Body of pancreas (tissue), 4 donors: ENCODE measurements around the gene TMEM107. TPM values are rescaled to one million over a fixed set of nuclear protein-coding genes. Genes with fewer than 3 reads are reported as not detected.
A peak's percentile ranks its signal among the peaks of the same experiment; 100 is the strongest.

Source experiments
- ATAC-seq: fragments of 150-250 bp; one replicate; pipeline ENCODE4 v1.9.1; 2016
- DNase-seq, 4 donors: peaks; one replicate each; pipeline ENCODE4 v3.0.0-alpha.2; 2019
- H3K27ac ChIP-seq, 4 donors: fragments of 200-600 bp; sonication (generic); 1 replicate in 3 of 4; 2 replicates in 1 of 4; pipeline versions ENCODE4 v1.5.1 to v1.6.1; 2016 to 2019; ENCODE audit warnings: mild to moderate bottlenecking in 1 of 4, mixed read lengths in 1 of 4, moderate library complexity in 1 of 4
- H3K27me3 ChIP-seq, 2 donors: fragments of 200-600 bp; sonication (generic); one replicate each; pipeline ENCODE4 v1.6.0; 2016; ENCODE audit warnings: mild to moderate bottlenecking in 1 of 2
- H3K36me3 ChIP-seq, 2 donors: fragments of 200-600 bp; sonication (generic); replicated peaks in 1 of 2; 2 replicates each; pipeline ENCODE4 v1.5.1; 2016; ENCODE audit warnings: low read depth in 2 of 2; ENCODE audit not compliant: insufficient read depth in 1 of 2
- H3K4me1 ChIP-seq: fragments of 200-600 bp; sonication (generic); one replicate; pipeline ENCODE4 v1.6.0; 2016
- H3K4me3 ChIP-seq, 2 donors: fragments of 200-600 bp; sonication (generic); 1 replicate in 1 of 2; 2 replicates in 1 of 2; pipeline ENCODE4 v1.5.1; 2016 to 2019
- H3K9me3 ChIP-seq, 3 donors: fragments of 200-600 bp; sonication (generic); 1 replicate in 2 of 3; 2 replicates in 1 of 3; pipeline ENCODE4 v1.5.1; 2016
- CTCF ChIP-seq, 7 experiments: fragments of 450-650 bp in 4 of 7; fragments of 200-600 bp in 3 of 7; sonication (generic) in 3 of 7; IDR thresholded peaks; one replicate each; pipeline ENCODE4 v1.5.1; 2016 to 2019; ENCODE audit warnings: antibody characterized with exemption in 7 of 7
- POLR2A ChIP-seq, 3 donors: fragments of 450-650 bp; IDR thresholded peaks; one replicate each; pipeline ENCODE4 v1.6.1; 2016; ENCODE audit warnings: antibody characterized with exemption in 3 of 3, mild to moderate bottlenecking in 2 of 3
- WGBS, 2 donors: methylation state at CpG; one replicate each; pipeline ENCODE4 v1.1.5; 2017; 5-methylcytosine and 5-hydroxymethylcytosine counted together
- intact Hi-C: fragments of 100-400 bp; cut with DNase I; formaldehyde crosslinking; loops from one replicate; pipeline ENCODE4 v1.15.1; 2023
- total RNA-seq, 2 donors: library from RNA; depleted of rRNA; stranded (reverse); fragments of >200 nt; gene quantifications; one replicate each; pipeline ENCODE4 v1.1.0, GENCODE V29; 2016

TMEM107 gene
- total RNA-seq, 2 donors from 2014 or later: 7.6 to 12.7 TPM

GRCh38 chr17:8188263-8188839 is 12.2 kb upstream of the TMEM107 start:
- TF ChIP-seq POLR2A (IDR thresholded peaks at IDR 0.05): no peak
- no peak for TF ChIP-seq CTCF (IDR thresholded peaks at IDR 0.05)
- peak in 2 of 4 donors; percentile 13 to 26 for DNase-seq
- Histone ChIP-seq H3K27ac (peak overlapping the region; percentile 87 to 96 (median 96)), H3K4me3 (no peak overlapping the region), H3K9me3 (no peaks in the 10 kb centered on the region), H3K27me3 (no peaks in the 10 kb centered on the region), H3K36me3 (no peaks in the 10 kb centered on the region), H3K4me1 (peaks cover 54% of the 10 kb centered on the region)
- intact Hi-C loops: no loop called here
- 21 to 23% methylated on average over 11 to 12 of the region's 12 CpGs for WGBS, 2 donors
- no peak for ATAC-seq

- H3K27me3 ChIP-seq: no peaks in the 10 kb centered on the region
- TF ChIP-seq CTCF (IDR thresholded peaks at IDR 0.05): peak in 2 of 7 experiments; percentile 12 to 20
- TF ChIP-seq POLR2A (IDR thresholded peaks at IDR 0.05): peak in 2 of 3 donors; percentile 62 to 77
- H3K4me3 ChIP-seq: no peak overlapping the region
- no peaks in the 10 kb centered on the region for H3K9me3 ChIP-seq
- DNase-seq (peak; percentile 95 to 96 (median 96)), ATAC-seq (peak; percentile 54)
- no peaks in the 10 kb centered on the region for H3K36me3 ChIP-seq
- 0 to 1% methylated on average over 25 of the region's 25 CpGs for WGBS, 2 donors
- peak overlapping the region; percentile 87 to 96 (median 96) for H3K27ac ChIP-seq
- peaks cover 51% of the 10 kb centered on the region for H3K4me1 ChIP-seq
- intact Hi-C loops: no loop called here
These were observed 11.5 kb upstream of the TMEM107 start for GRCh38 chr17:8187517-8188262.

GRCh38 chr17:8186787-8187516 is 10.8 kb upstream of the TMEM107 start:
- 0% methylated on average over 30 to 32 of the region's 32 CpGs for WGBS, 2 donors
- ATAC-seq (peak; percentile 68), DNase-seq (peak; percentile 95 to 97 (median 96))
- Histone ChIP-seq H3K4me3 (peak overlapping the region in 1 of 2 donors; percentile 38), H3K4me1 (peaks cover 45% of the 10 kb centered on the region), H3K9me3 (no peaks in the 10 kb centered on the region), H3K27me3 (no peaks in the 10 kb centered on the region), H3K27ac (peak overlapping the region; percentile 87 to 96 (median 96)), H3K36me3 (no peaks in the 10 kb centered on the region)
- intact Hi-C loops: no loop called here
- TF ChIP-seq POLR2A (IDR thresholded peaks at IDR 0.05) (no peak), CTCF (IDR thresholded peaks at IDR 0.05) (peak in 5 of 7 experiments; percentile 9 to 65 (median 61))

- Histone ChIP-seq H3K4me3 (peak overlapping the region in 1 of 2 donors; percentile 38), H3K27me3 (no peaks in the 10 kb centered on the region), H3K9me3 (no peaks in the 10 kb centered on the region), H3K36me3 (no peaks in the 10 kb centered on the region), H3K4me1 (peaks cover 40% of the 10 kb centered on the region), H3K27ac (peak overlapping the region; percentile 87 to 96 (median 96))
- DNase-seq (no peak), ATAC-seq (no peak)
- intact Hi-C loops: no loop called here
- TF ChIP-seq CTCF (IDR thresholded peaks at IDR 0.05) (no peak), POLR2A (IDR thresholded peaks at IDR 0.05) (peak in 2 of 3 donors; percentile 42 to 50)
- 0 to 1% methylated on average over 4 to 23 of the region's 23 CpGs for WGBS, 2 donors
These were observed 10.2 kb upstream of the TMEM107 start for GRCh38 chr17:8186446-8186786.
